SK-N-SH treated with all-trans-retinoic acid at 6 μM for 48 hours (cell line): ENCODE measurements around the gene CACNA2D3.

Experiments
- CREB5 ChIP-seq: fragments of 250-450 bp; sonication (Bioruptor Pico); IDR thresholded peaks from 2 replicates; pipeline ENCODE4 v1.5.1; 2020; ENCODE audit warnings: low read depth, mild to moderate bottlenecking, moderate library complexity
- GLIS3 ChIP-seq: fragments of 250-450 bp; sonication (Bioruptor Pico); IDR thresholded peaks from 2 replicates; pipeline ENCODE4 v1.5.0; 2020; ENCODE audit warnings: mild to moderate bottlenecking, moderate library complexity
- TOX ChIP-seq: fragments of 250-450 bp; sonication (Bioruptor Pico); IDR thresholded peaks from 2 replicates; pipeline ENCODE4 v1.8.0; 2021; ENCODE audit warnings: mild to moderate bottlenecking, moderate library complexity, borderline replicate concordance
- ZC3H10 ChIP-seq: fragments of 250-450 bp; sonication (Bioruptor Pico); IDR thresholded peaks from 2 replicates; pipeline ENCODE4 v1.5.1; 2021; ENCODE audit warnings: mild to moderate bottlenecking, moderate library complexity
- ZFP3 ChIP-seq: fragments of 250-450 bp; sonication (Bioruptor Pico); IDR thresholded peaks from 2 replicates; pipeline ENCODE4 v1.5.0; 2020; ENCODE audit warnings: mild to moderate bottlenecking, moderate library complexity
- ZFP30 ChIP-seq: fragments of 450-650 bp; formaldehyde crosslinking; IDR thresholded peaks from 2 replicates; pipeline ENCODE4 v1.5.0; 2022; ENCODE audit warnings: mild to moderate bottlenecking, moderate library complexity
- ZNF565 ChIP-seq: fragments of 450-650 bp; formaldehyde crosslinking; conservative IDR thresholded peaks from 2 replicates; pipeline ENCODE4 v1.5.0; 2020; ENCODE audit warnings: low read depth, mild to moderate bottlenecking, moderate library complexity
- TF ChIP-seq, protein P1 (sequence below): fragments of 250-450 bp; sonication (Bioruptor Pico); IDR thresholded peaks from 2 replicates; pipeline ENCODE4 v1.8.0; 2020; ENCODE audit warnings: mild to moderate bottlenecking, moderate library complexity, borderline replicate concordance

- TF ChIP-seq ZNF565 (CRISPR knock-in tag) (no peak), CREB5 (CRISPR knock-in tag) (no peak), ZFP3 (CRISPR knock-in tag) (no peak), ZC3H10 (CRISPR knock-in tag) (no peak), TOX (no peak), GLIS3 (CRISPR knock-in tag) (no peak), ZFP30 (no peak)
- TF ChIP-seq, protein P1, sequence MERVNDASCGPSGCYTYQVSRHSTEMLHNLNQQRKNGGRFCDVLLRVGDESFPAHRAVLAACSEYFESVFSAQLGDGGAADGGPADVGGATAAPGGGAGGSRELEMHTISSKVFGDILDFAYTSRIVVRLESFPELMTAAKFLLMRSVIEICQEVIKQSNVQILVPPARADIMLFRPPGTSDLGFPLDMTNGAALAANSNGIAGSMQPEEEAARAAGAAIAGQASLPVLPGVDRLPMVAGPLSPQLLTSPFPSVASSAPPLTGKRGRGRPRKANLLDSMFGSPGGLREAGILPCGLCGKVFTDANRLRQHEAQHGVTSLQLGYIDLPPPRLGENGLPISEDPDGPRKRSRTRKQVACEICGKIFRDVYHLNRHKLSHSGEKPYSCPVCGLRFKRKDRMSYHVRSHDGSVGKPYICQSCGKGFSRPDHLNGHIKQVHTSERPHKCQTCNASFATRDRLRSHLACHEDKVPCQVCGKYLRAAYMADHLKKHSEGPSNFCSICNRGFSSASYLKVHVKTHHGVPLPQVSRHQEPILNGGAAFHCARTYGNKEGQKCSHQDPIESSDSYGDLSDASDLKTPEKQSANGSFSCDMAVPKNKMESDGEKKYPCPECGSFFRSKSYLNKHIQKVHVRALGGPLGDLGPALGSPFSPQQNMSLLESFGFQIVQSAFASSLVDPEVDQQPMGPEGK (CRISPR knock-in tag) = no peak
These were observed 908.6 kb downstream of the CACNA2D3 start for GRCh38 chr3:55030938-55031337.
